GM13977 (cell line): Measurements from ENCODE around the gene GLE1.
A peak's percentile ranks its signal among the peaks of the same experiment; 100 is the strongest.

Source experiments
- DNase-seq: peaks from one replicate; pipeline ENCODE4 v3.0.0; 2012; ENCODE audit warnings: low spot score
- in situ Hi-C: fragments of 300-500 bp; cut with MboI; formaldehyde crosslinking; loops from one replicate; pipeline ENCODE4 v1.12.0; 2022; ENCODE audit warnings: low sequenced_read_pairs, low pct_unique_long_range_greater_than_20kb, mixed read lengths, inconsistent platforms; ENCODE audit not compliant: unreplicated experiment
- TF ChIP-seq, protein P1 (sequence below): IDR thresholded peaks from 2 replicates; pipeline ENCODE4 v1.5.1; 2012; ENCODE audit warnings: mild to moderate bottlenecking, control low read depth; ENCODE audit not compliant: insufficient read depth; ENCODE audit errors: extremely low read depth, missing control alignments

Gene GLE1

DNA sequence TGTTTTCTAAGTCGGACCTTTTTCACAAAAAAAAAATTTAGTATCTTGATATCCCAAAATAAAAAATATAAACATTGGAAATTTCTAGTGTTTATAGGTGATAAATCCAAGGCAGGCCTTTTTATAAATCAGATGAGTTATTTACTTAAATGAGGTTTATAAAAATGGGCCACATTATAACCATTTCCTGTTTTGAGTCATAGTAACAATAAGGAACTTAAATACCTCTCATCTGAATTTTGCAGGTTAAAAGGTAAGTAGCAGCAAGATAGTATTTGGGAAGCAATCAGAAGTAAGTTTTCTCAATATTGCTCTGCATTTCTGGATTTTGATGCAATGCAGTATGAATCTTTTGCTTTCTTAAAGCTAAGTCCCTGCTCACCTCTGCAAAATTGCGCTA is 51.8 kb downstream of the GLE1 start:
- no peak for DNase-seq
- TF ChIP-seq, protein P1, sequence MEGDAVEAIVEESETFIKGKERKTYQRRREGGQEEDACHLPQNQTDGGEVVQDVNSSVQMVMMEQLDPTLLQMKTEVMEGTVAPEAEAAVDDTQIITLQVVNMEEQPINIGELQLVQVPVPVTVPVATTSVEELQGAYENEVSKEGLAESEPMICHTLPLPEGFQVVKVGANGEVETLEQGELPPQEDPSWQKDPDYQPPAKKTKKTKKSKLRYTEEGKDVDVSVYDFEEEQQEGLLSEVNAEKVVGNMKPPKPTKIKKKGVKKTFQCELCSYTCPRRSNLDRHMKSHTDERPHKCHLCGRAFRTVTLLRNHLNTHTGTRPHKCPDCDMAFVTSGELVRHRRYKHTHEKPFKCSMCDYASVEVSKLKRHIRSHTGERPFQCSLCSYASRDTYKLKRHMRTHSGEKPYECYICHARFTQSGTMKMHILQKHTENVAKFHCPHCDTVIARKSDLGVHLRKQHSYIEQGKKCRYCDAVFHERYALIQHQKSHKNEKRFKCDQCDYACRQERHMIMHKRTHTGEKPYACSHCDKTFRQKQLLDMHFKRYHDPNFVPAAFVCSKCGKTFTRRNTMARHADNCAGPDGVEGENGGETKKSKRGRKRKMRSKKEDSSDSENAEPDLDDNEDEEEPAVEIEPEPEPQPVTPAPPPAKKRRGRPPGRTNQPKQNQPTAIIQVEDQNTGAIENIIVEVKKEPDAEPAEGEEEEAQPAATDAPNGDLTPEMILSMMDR, result no peak
- in situ Hi-C loops, result no loop called here

- DNase-seq, result no peak
- TF ChIP-seq, protein P1, result no peak
- in situ Hi-C loops, result no loop called here
Observed at GRCh38 chr9:128556926-128557634, 52.6 kb downstream of the GLE1 start.

DNA sequence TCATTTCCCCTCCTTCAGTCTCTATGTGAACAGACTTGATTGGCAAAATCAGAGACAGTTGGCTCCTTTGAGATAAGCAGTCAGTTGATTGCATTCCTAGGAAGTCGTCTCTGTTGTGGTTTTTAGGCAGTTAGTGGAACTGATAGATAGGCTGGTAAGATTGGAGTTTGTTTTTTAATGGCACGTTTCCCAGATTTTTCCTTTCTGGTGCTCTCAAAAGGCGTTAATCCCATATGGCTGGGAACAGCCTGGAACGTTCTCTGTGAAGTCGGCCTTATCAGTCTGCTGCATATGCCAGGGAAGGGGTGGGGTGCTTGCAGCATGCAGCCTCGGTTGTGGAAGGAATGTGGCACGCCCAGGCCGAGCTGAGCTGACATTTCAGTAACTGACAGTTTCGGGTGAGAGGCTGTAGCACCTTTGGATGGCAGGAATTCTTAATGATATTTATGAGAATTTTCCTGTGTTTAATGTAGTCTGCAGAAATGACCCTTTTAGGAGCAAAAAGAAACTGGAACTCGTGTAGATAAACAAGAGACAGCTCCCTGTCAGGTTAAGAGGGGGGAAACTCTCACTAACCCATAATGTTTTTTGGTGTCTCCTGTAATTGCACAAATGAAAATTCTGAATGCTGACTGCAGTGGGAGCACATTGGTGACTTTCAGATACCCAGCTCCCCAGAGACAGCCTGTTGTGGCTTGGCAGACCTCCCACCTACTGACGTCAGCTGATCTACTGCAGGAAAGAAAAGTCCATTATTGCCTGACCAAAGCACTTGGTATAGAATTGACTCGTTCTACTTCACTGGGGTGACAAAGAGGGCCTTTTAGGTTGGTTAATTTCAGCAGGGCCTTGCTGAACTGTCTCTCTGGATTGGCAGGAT is 54.2 kb downstream of the GLE1 start:
- TF ChIP-seq, protein P1, result no peak
- in situ Hi-C loops, result no loop called here
- DNase-seq, result peak; percentile 81

DNA sequence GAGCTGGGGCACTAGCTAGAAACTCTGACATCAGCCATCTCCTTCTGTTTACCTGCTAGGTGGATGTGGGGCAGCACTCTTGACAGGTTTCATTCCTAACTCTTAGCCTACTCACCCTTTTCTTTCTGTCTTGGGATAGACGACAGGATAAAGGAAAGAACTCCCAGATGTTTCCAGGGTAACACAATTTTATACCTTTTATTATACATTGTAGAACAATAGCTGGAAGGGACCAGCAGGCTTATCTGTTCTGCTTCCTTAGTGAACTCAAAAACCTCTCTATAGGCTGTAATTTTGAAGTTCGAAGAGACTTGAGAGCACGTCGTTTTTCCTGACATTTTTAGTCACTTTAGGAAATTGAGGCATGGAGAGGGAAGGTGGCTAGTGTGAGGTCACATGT is 61.1 kb downstream of the GLE1 start:
- TF ChIP-seq, protein P1, result no peak
- no peak for DNase-seq
- in situ Hi-C loops, result no loop called here

DNA sequence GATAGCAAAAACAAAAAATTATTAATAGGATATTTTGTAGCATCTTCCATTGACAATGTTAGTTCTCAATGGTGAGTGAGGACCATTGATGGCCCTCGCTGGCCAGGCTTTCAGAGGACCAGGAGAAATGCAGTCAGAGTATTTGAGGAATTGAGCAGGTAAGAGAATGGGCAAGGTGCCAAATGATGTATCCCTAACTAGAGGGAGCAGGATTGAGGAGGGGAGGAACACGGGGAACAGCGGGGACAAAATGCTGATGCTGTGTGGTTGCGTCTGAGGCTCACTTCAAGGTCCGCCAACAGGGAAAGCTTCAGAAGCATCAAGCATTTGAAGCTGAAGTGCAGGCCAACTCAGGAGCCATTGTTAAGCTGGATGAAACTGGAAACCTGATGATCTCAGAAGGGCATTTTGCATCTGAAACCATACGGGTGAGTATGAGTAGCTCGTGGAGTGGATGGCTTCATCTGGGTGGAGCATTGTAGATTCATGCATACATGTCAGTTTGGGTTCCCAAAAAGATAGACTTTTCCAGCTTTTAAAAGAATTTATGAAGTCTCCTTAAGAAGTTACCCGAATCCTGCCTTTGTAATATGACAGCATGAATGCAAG is 64.1 kb downstream of the GLE1 start:
- DNase-seq, result no peak
- in situ Hi-C loops, result no loop called here
- TF ChIP-seq, protein P1, result no peak

- in situ Hi-C loops, result no loop called here
- TF ChIP-seq, protein P1, result no peak
- DNase-seq, result no peak
Observed at GRCh38 chr9:128575469-128575868, 71.0 kb downstream of the GLE1 start.
